GM21360 (cell line): ENCODE measurements around the gene LCE3A.

ENCODE experiments used
- ATAC-seq: cut with Tn5 transposase; IDR thresholded peaks from one replicate; pipeline ENCODE4 v1.9.1; 2021; ENCODE audit warnings: mild to moderate bottlenecking, moderate library complexity; ENCODE audit not compliant: unreplicated experiment

LCE3A gene

DNA sequence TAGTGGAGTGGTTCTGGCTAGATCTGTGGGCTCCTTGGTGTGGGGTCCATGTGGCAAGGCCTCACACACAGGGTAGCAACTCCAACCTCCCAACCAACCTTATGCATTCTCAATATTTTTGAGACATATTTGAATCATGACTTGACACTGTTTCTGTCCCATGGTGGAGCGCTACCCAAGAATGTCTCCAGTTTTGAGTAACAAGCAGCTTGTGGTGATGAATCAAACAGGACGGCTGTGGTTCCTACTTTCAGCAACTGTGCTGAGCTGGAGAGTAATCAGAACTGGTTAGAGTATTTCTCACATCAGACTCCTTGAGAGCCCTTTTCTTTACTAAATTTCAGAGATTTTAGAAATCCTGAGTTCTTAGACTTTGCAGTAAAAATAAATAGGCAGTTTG is 45.7 kb downstream of the LCE3A start:
- ATAC-seq = no peak
